Mesenchymal stem cell (in vitro differentiated cells and primary cell): ENCODE data around the gene PCYT2.

Source experiments
- DNase-seq: peaks from one replicate; pipeline ENCODE4 v3.0.0-alpha.2; 2013
- H2AFZ ChIP-seq: one replicate; pipeline ENCODE4 v1.6.1; 2013; ENCODE audit warnings: low read depth, mild to moderate bottlenecking, control low read depth, inconsistent platforms, low read length, moderate library complexity
- H2AK5ac ChIP-seq: 2 replicates; pipeline ENCODE4 v1.6.1; 2013; ENCODE audit warnings: low read length, moderate library complexity, mild to moderate bottlenecking, inconsistent platforms; ENCODE audit not compliant: severe bottlenecking
- H2BK120ac ChIP-seq: one replicate; pipeline ENCODE4 v1.6.1; 2013; ENCODE audit warnings: low read depth, mild to moderate bottlenecking, inconsistent platforms, low read length, moderate library complexity
- H2BK12ac ChIP-seq, 2 experiments: one replicate each; pipeline ENCODE4 v1.6.1; 2013; ENCODE audit warnings: inconsistent platforms in 2 of 2, low read length in 2 of 2, mild to moderate bottlenecking in 2 of 2, moderate library complexity in 2 of 2, control low read depth in 1 of 2
- H2BK15ac ChIP-seq: one replicate; pipeline ENCODE4 v1.6.1; 2013; ENCODE audit warnings: mild to moderate bottlenecking, low read depth, inconsistent platforms; ENCODE audit not compliant: poor library complexity, severe bottlenecking
- H2BK5ac ChIP-seq: 2 replicates; pipeline ENCODE4 v1.6.1; 2013; ENCODE audit warnings: low read depth, mild to moderate bottlenecking, low read length, control low read depth, inconsistent platforms; ENCODE audit not compliant: poor library complexity, severe bottlenecking
- H3K14ac ChIP-seq, 2 experiments: one replicate each; pipeline ENCODE4 v1.6.1; 2013; ENCODE audit warnings: inconsistent platforms in 2 of 2, low read length in 2 of 2, control low read depth in 1 of 2, mild to moderate bottlenecking in 1 of 2, moderate library complexity in 1 of 2
- H3K18ac ChIP-seq, 2 experiments: one replicate each; pipeline ENCODE4 v1.6.1; 2013; ENCODE audit warnings: inconsistent platforms in 2 of 2, low read length in 2 of 2, control low read depth in 1 of 2, low read depth in 1 of 2, mild to moderate bottlenecking in 1 of 2
- H3K23ac ChIP-seq, 2 experiments: one replicate each; pipeline ENCODE4 v1.6.1; 2013; ENCODE audit warnings: inconsistent platforms in 2 of 2, low read length in 2 of 2, mild to moderate bottlenecking in 2 of 2, moderate library complexity in 2 of 2, control low read depth in 1 of 2
- H3K27ac ChIP-seq: 2 replicates; pipeline ENCODE4 v1.5.1; 2013; ENCODE audit warnings: mild to moderate bottlenecking, moderate library complexity, low read length, control low read depth, inconsistent platforms; ENCODE audit not compliant: poor library complexity, severe bottlenecking
- H3K27me3 ChIP-seq, 2 experiments: 2 replicates each; pipeline versions ENCODE4 v1.6.1 to v1.7.0; 2013; ENCODE audit warnings: low read length in 2 of 2, mild to moderate bottlenecking in 2 of 2, moderate library complexity in 2 of 2, control low read depth in 1 of 2, inconsistent platforms in 1 of 2; ENCODE audit not compliant: control insufficient read depth in 1 of 2, insufficient read depth in 1 of 2
- H3K36me3 ChIP-seq, 2 experiments: 2 replicates each; pipeline versions ENCODE4 v1.6.1 to v1.7.0; 2013; ENCODE audit warnings: low read length in 2 of 2, control low read depth in 1 of 2, inconsistent platforms in 1 of 2, low read depth in 1 of 2, mild to moderate bottlenecking in 1 of 2; ENCODE audit not compliant: insufficient read depth in 2 of 2, control insufficient read depth in 1 of 2
- H3K4ac ChIP-seq, 2 experiments: one replicate each; pipeline ENCODE4 v1.6.1; 2013; ENCODE audit warnings: inconsistent platforms in 2 of 2, low read length in 2 of 2, mild to moderate bottlenecking in 2 of 2, moderate library complexity in 2 of 2, control low read depth in 1 of 2, low read depth in 1 of 2
- H3K4me1 ChIP-seq: 2 replicates; pipeline ENCODE4 v1.6.1; 2013; ENCODE audit warnings: low read depth, low read length, control low read depth; ENCODE audit not compliant: control insufficient read depth, insufficient read depth
- H3K4me2 ChIP-seq: 2 replicates; pipeline ENCODE4 v1.6.1; 2013; ENCODE audit warnings: low read length, mild to moderate bottlenecking, inconsistent platforms; ENCODE audit not compliant: poor library complexity, severe bottlenecking
- H3K4me3 ChIP-seq, 2 experiments: 2 replicates each; pipeline versions ENCODE4 v1.5.1 to v1.7.0; 2013; ENCODE audit warnings: low read length in 2 of 2, mild to moderate bottlenecking in 2 of 2, control low read depth in 1 of 2, low read depth in 1 of 2; ENCODE audit not compliant: insufficient read depth in 1 of 2
- H3K79me1 ChIP-seq: replicated peaks from 2 replicates; pipeline ENCODE4 v1.6.1; 2013; ENCODE audit warnings: mild to moderate bottlenecking, control low read depth, low read length, inconsistent platforms; ENCODE audit not compliant: poor library complexity, severe bottlenecking
- H3K9ac ChIP-seq: 2 replicates; pipeline ENCODE4 v1.7.0; 2013; ENCODE audit warnings: mild to moderate bottlenecking, low read length, moderate library complexity
- H3K9me3 ChIP-seq: 2 replicates; pipeline ENCODE4 v1.7.0; 2013; ENCODE audit warnings: mild to moderate bottlenecking, low read length; ENCODE audit not compliant: control insufficient read depth
- H4K8ac ChIP-seq: one replicate; pipeline ENCODE4 v1.6.1; 2013; ENCODE audit warnings: inconsistent platforms, mild to moderate bottlenecking, low read length, moderate library complexity
- H4K91ac ChIP-seq: one replicate; pipeline ENCODE4 v1.6.1; 2013; ENCODE audit warnings: mild to moderate bottlenecking, low read length, inconsistent platforms
- WGBS: methylation state at CpG from one replicate; pipeline ENCODE4 v1.1.7; 2013; ENCODE audit warnings: mixed read lengths; 5-methylcytosine and 5-hydroxymethylcytosine counted together

PCYT2 gene

DNA sequence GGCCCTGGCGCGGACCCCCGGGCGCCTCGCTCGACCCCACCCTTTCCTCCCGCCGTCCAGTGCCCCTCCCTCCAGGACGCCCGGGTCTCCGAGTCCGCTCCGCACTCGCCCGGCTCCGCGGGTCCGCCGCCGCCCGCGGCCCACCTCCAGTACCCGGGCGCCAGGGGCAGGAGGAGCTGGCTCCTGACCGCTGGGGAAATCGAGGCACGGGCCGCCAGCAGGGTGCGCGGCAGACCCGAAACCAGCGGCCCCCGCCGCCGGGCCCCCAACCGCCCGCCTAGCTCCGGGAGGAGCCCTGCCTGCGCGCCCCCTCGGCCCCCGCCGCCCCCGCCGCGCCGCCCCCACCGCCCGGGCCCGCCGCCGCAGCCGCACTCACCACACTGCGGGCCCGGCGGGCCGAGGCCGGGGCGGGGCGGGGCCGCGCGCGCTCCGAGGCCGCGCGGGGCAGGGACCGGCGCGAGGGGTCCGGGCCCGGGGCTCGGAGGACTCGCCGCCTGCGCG lies 16.0 kb upstream of the PCYT2 start:
- peak overlapping the region; percentile 65 to 76 for H3K14ac ChIP-seq
- peak overlapping the region; percentile 86 to 87 for H3K18ac ChIP-seq
- H4K8ac ChIP-seq: peak overlapping the region; percentile 42
- no peaks in the 10 kb centered on the region for H3K9me3 ChIP-seq
- no peak for DNase-seq
- peak overlapping the region; percentile 85 to 88 for H3K4me3 ChIP-seq
- peak overlapping the region; percentile 88 for H3K4me2 ChIP-seq
- H3K4ac ChIP-seq: peak overlapping the region; percentile 42 to 94
- peaks cover 63% of the 10 kb centered on the region for H3K4me1 ChIP-seq
- H2AK5ac ChIP-seq: no peak overlapping the region
- H3K79me1 ChIP-seq: peaks cover 6% of the 10 kb centered on the region
- H3K36me3 ChIP-seq: peaks cover 7 to 23% of the 10 kb centered on the region in 2 experiments
- H2AFZ ChIP-seq: no peak overlapping the region
- peak overlapping the region; percentile 24 to 78 for H3K23ac ChIP-seq
- peak overlapping the region; percentile 94 for H2BK15ac ChIP-seq
- peak overlapping the region; percentile 90 for H2BK120ac ChIP-seq
- no peak overlapping the region for H2BK12ac ChIP-seq
- H2BK5ac ChIP-seq: peak overlapping the region; percentile 94
- peaks cover 0 to 13% of the 10 kb centered on the region in 2 experiments for H3K27me3 ChIP-seq
- H3K27ac ChIP-seq: no peak overlapping the region
- peak overlapping the region; percentile 96 for H3K9ac ChIP-seq
- peak overlapping the region; percentile 35 for H4K91ac ChIP-seq
- 2% methylated on average over 31 of the region's 78 CpGs for WGBS

DNA sequence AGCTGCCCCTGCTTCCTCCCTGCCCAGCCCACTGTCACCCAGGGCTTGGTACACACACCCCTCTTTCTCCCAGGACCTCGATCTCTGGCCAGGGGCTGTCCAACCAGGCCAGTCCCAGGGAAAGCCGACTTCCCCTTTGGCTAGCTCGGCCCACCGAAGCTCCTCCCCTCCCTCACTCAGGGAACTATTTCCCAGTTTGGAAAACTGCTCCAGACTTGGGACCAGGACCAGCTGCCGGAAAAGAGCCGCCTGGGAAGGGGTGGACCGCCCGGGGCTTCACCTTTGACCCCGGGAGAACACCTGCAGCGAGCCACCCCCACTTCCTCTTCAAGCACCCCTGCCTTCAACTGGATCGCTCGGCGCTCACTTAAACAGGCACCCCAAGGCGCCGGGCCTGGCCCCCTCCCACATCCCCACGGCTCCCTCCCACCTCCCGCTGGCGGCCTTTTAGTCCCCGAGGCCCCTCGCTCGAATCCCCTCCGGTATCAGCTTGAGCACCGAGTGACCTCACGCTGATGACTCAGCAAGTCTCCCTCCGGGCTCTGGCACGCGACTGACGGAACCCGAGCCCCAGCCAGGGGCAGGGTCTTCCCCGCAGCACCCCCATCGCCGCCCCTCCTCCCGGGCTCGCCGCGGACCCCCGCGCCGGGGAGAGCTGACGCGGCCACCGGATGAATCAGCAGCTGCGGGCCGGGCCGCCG lies 15.4 kb upstream of the PCYT2 start:
- peak overlapping the region; percentile 85 to 88 for H3K4me3 ChIP-seq

DNA sequence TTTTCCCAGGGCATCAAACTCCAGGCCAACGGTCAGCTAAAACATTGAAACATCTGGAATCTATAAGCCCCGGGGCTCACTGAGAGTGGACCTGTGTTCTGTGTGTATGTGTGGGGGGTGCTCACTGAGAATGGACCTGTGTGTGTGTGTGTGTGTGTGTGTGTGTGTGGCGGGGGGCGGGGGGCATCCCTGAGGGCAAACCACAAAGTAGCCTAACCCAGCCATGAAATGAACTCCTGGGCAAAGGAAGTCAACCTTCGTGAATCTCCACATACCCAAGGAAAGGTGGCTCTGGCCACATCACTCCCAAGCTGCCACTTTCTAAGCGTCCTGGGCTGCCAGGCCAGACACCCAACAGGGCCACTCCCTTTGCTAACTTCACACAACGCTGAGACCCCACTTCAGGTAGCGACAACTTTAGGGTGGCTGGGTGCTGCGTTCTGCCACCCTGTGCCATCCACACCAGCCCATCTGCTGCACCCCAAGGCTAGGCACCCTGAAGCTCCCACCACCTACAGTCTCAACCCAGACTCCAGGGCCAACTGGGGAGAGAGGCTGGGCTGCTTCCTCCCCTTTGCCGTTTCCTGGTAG lies 14.8 kb upstream of the PCYT2 start:
- DNase-seq: no peak
- H3K4ac ChIP-seq: peak overlapping the region; percentile 37 to 54
- H3K4me1 ChIP-seq: peaks cover 72% of the 10 kb centered on the region
- peak overlapping the region; percentile 88 for H3K4me2 ChIP-seq
- peaks cover 0 to 2% of the 10 kb centered on the region in 2 experiments for H3K27me3 ChIP-seq
- peak overlapping the region; percentile 69 to 89 for H3K18ac ChIP-seq
- H2BK12ac ChIP-seq: peak overlapping the region; percentile 34 to 45
- H2BK15ac ChIP-seq: no peak overlapping the region
- H3K27ac ChIP-seq: peak overlapping the region; percentile 91
- H4K91ac ChIP-seq: peak overlapping the region; percentile 19
- peak overlapping the region; percentile 50 for H2BK5ac ChIP-seq
- peak overlapping the region; percentile 64 for H2AK5ac ChIP-seq
- no peak overlapping the region for H2AFZ ChIP-seq
- H4K8ac ChIP-seq: peak overlapping the region; percentile 5
- no peak overlapping the region for H2BK120ac ChIP-seq
- peaks cover 6% of the 10 kb centered on the region for H3K79me1 ChIP-seq
- peak overlapping the region; percentile 85 to 88 for H3K4me3 ChIP-seq
- H3K14ac ChIP-seq: peak overlapping the region in 1 of 2 experiments; percentile 96
- peak overlapping the region; percentile 96 for H3K9ac ChIP-seq
- no peaks in the 10 kb centered on the region for H3K9me3 ChIP-seq
- WGBS: 54% methylated on average over 8 of the region's 10 CpGs
- peaks cover 20 to 29% of the 10 kb centered on the region in 2 experiments for H3K36me3 ChIP-seq
- peak overlapping the region in 1 of 2 experiments; percentile 78 for H3K23ac ChIP-seq

More for the DNA sequence above, 15.4 kb upstream of the PCYT2 start:
- 3% methylated on average over 42 of the region's 46 CpGs for WGBS
- Histone ChIP-seq H3K79me1 (peaks cover 6% of the 10 kb centered on the region), H2AK5ac (peak overlapping the region; percentile 64), H2BK12ac (peak overlapping the region in 1 of 2 experiments; percentile 45), H4K8ac (peak overlapping the region; percentile 42), H3K36me3 (peaks cover 13 to 28% of the 10 kb centered on the region in 2 experiments), H3K23ac (peak overlapping the region in 1 of 2 experiments; percentile 24), H2BK5ac (peak overlapping the region; percentile 94), H2BK120ac (peak overlapping the region; percentile 90), H3K4ac (peak overlapping the region; percentile 42 to 94), H2AFZ (no peak overlapping the region), H3K4me2 (peak overlapping the region; percentile 88), H3K14ac (peak overlapping the region; percentile 65 to 96), H3K4me1 (peaks cover 68% of the 10 kb centered on the region), H2BK15ac (no peak overlapping the region), H3K9me3 (no peaks in the 10 kb centered on the region), H4K91ac (peak overlapping the region; percentile 43), H3K27ac (peak overlapping the region; percentile 91), H3K27me3 (peaks cover 0 to 7% of the 10 kb centered on the region in 2 experiments), H3K9ac (peak overlapping the region; percentile 96), H3K18ac (peak overlapping the region; percentile 86 to 89)
- peak; percentile 94 for DNase-seq
